Measurements from ENCODE around the gene MAD1L1.

The MAD1L1 gene

GRCh38 chr7:1993776-1994740, 238.7 kb downstream of the MAD1L1 start:
- FAIRE-seq, result no peak

GRCh38 chr7:1993031-1993695, 239.6 kb downstream of the MAD1L1 start:
- no peak for FAIRE-seq

GRCh38 chr7:1992554-1992953, 240.2 kb downstream of the MAD1L1 start:
- FAIRE-seq, result no peak

- FAIRE-seq, result no peak
These were observed 242.6 kb downstream of the MAD1L1 start for GRCh38 chr7:1990001-1990670.

- no peak for FAIRE-seq
These were observed 243.5 kb downstream of the MAD1L1 start for GRCh38 chr7:1989049-1989860.

GRCh38 chr7:1988533-1988930, 244.2 kb downstream of the MAD1L1 start:
- FAIRE-seq, result no peak

GRCh38 chr7:1987591-1988532, 244.9 kb downstream of the MAD1L1 start:
- no peak for FAIRE-seq

- FAIRE-seq, result no peak
These were observed 245.6 kb downstream of the MAD1L1 start for GRCh38 chr7:1987084-1987535.

- FAIRE-seq, result no peak
These were observed 246.2 kb downstream of the MAD1L1 start for GRCh38 chr7:1986366-1987083.

- FAIRE-seq, result no peak
These were observed 246.8 kb downstream of the MAD1L1 start for GRCh38 chr7:1985936-1986335.

GRCh38 chr7:1985042-1985441, 247.7 kb downstream of the MAD1L1 start:
- FAIRE-seq, result no peak

- no peak for FAIRE-seq
These were observed 250.9 kb downstream of the MAD1L1 start for GRCh38 chr7:1981878-1982230.

- no peak for FAIRE-seq
These were observed 251.4 kb downstream of the MAD1L1 start for GRCh38 chr7:1981201-1981877.

GRCh38 chr7:1979591-1980560, 252.9 kb downstream of the MAD1L1 start:
- no peak for FAIRE-seq

- FAIRE-seq, result no peak
These were observed 253.8 kb downstream of the MAD1L1 start for GRCh38 chr7:1978656-1979590.

- no peak for FAIRE-seq
These were observed 254.8 kb downstream of the MAD1L1 start for GRCh38 chr7:1977876-1978441.
